Loucy (cell line): ENCODE measurements around the gene B3GAT2.

Source experiments
- EZH2phosphoT487 ChIP-seq: fragments of 200-600 bp; IDR thresholded peaks from 2 replicates; pipeline ENCODE4 v1.6.1; 2018; ENCODE audit warnings: antibody characterized with exemption, mild to moderate bottlenecking, moderate library complexity, borderline replicate concordance
- TF ChIP-seq, protein P1 (sequence below): fragments of 200-600 bp; sonication (generic); conservative IDR thresholded peaks from 2 replicates; pipeline ENCODE4 v1.5.1; 2014; ENCODE audit warnings: mild to moderate bottlenecking, antibody characterized with exemption, low read length

GRCh38 chr6:70886661-70887060 is 70.2 kb downstream of the B3GAT2 start:
- TF ChIP-seq, protein P1, sequence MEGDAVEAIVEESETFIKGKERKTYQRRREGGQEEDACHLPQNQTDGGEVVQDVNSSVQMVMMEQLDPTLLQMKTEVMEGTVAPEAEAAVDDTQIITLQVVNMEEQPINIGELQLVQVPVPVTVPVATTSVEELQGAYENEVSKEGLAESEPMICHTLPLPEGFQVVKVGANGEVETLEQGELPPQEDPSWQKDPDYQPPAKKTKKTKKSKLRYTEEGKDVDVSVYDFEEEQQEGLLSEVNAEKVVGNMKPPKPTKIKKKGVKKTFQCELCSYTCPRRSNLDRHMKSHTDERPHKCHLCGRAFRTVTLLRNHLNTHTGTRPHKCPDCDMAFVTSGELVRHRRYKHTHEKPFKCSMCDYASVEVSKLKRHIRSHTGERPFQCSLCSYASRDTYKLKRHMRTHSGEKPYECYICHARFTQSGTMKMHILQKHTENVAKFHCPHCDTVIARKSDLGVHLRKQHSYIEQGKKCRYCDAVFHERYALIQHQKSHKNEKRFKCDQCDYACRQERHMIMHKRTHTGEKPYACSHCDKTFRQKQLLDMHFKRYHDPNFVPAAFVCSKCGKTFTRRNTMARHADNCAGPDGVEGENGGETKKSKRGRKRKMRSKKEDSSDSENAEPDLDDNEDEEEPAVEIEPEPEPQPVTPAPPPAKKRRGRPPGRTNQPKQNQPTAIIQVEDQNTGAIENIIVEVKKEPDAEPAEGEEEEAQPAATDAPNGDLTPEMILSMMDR: no peak
- no peak for TF ChIP-seq EZH2phosphoT487
